ENCODE results near the gene SLIT3. TPM values are rescaled to one million over a fixed set of nuclear protein-coding genes. Genes with fewer than 3 reads are reported as not detected.

SLIT3 gene
- total and polyA plus RNA-seq, 10 of the 15 experiments (the other 5 are each of a cell fraction or from before 2014, with no cell fraction given): 0.05 TPM; not detected in 9

GRCh38 chr5:168694289-168694688 is 606.6 kb downstream of the SLIT3 start (continued):
- no peak for TF ChIP-seq REST (IDR thresholded peaks at IDR 0.05; ENCODE audit: low read depth, low read length)
- TF ChIP-seq SMARCA5 (IDR thresholded peaks at IDR 0.05): no peak
- TF ChIP-seq PBX3 (IDR thresholded peaks at IDR 0.05; ENCODE audit: insufficient replicate concordance, low read depth, low read length): no peak
- TF ChIP-seq IKZF2 (IDR thresholded peaks at IDR 0.05): no peak
- no peak for TF ChIP-seq SREBF2 (IDR thresholded peaks at IDR 0.05; ENCODE audit: low read length)
- TF ChIP-seq MTA3 (IDR thresholded peaks at IDR 0.05; ENCODE audit: borderline replicate concordance, low read length): no peak
- no peak for TF ChIP-seq CEBPB (IDR thresholded peaks at IDR 0.05; ENCODE audit: borderline replicate concordance in 1 of 2, low read depth in 2 of 2, low read length in 2 of 2)
- TF ChIP-seq NR2F1 (conservative IDR thresholded peaks at IDR 0.05): no peak
- no peak for TF ChIP-seq MYC (IDR thresholded peaks at IDR 0.05; ENCODE audit: insufficient read depth, insufficient read length, insufficient replicate concordance, low read length, severe bottlenecking)
- TF ChIP-seq ETV6 (conservative IDR thresholded peaks at IDR 0.05 in 1 of 2, IDR thresholded peaks at IDR 0.05 in 1 of 2; ENCODE audit: borderline replicate concordance in 1 of 2, low read depth in 1 of 2): no peak
- TF ChIP-seq ZNF622 (IDR thresholded peaks at IDR 0.05): no peak
- no peak for TF ChIP-seq ZNF274 (IDR thresholded peaks at IDR 0.05; ENCODE audit: insufficient read depth, insufficient read length)
- no peak for TF ChIP-seq E4F1 (IDR thresholded peaks at IDR 0.05; ENCODE audit: borderline replicate concordance, partially characterized antibody)
- no peak for TF ChIP-seq ZBTB4 (CRISPR knock-in tag; IDR thresholded peaks at IDR 0.05)
